NCI-H446 (cell line): ENCODE data around the gene CXorf58.

Experiments used
- DNase-seq, 2 experiments: peaks; one replicate each; lab custom pipeline; 2025; lab: John Stamatoyannopoulos, UW

Gene CXorf58

DNA sequence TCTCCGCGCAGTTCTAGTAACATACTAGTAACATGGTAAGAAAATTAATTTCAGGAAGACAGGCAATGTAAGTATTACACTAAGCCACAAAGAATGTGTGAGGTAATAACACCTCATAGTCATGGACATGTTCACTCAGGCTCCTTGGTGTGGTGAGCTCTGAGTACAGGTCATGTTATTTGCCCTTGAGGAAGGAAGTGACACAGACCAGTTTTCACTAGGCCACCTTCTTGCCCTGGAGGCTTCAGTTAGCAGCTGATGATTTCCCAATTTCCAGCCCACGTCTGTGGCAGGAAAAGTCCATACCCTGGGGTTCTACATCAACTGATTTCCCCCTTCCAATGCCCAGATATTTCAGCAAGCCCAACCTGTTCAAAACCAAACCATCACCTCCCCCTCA, 6.7 kb upstream of the CXorf58 start:
- no peak for DNase-seq

DNA sequence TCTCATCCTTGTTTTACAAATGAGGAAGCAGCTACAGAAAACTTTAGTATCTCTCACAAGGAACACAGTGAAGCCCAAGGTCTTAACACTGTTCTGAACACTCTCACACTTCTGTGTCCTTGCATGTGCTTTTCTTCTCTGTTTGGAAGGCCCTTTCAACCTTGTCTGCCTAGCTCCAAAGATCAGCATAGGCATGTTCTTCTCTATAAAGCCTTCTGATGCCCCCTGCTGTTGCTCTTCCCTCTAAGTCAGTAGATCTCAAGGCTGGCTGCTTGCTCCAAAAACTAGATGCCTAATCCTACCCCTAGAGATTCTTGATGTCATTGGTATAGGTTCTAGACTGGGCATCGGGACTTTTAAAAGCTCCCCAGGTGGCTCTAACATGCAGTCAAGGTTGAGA, 6.0 kb upstream of the CXorf58 start:
- DNase-seq: peak; percentile 38 to 55

DNA sequence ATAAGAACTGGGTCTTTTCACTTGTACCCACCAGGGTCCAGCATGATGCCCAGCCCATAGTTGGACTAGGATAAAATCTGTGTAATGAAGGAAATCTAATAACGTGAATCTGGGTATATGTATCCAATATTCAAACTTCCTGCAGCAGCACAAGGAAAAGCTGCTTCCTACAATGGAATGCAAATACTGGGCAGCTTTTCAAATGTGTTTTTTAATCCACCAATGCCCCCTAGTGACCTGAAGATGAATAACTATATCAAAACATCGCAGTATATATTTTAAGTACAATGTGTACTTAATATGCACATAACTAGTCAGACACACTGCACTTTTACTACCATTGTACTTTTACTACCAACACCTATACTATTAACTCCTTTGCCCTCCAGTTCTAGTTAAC, 5.4 kb upstream of the CXorf58 start:
- DNase-seq: peak; percentile 3 to 59

DNA sequence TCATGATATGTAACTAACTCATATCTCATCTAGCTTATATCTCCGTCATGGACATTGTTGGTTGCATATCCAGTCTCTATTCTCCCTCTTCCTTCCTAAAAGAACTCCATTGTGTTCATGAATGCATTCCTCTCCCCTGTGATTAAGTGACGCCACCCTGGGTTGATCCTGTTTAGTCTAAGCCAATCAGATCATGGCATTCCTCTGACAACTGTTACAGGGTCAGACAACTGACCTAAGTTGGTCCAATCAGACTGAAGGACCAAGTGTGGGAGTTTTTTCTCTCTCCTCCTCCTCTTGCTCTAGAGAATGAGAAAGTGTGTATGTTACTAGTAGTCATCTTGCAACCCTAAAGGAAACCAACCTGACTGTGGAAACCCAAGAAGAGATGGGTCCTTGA, 3.7 kb upstream of the CXorf58 start:
- DNase-seq: no peak

- no peak for DNase-seq
These were observed 702 bp upstream of the CXorf58 start for GRCh38 chrX:23907111-23907497.

GRCh38 chrX:23908219-23909004, 606 bp downstream of the CXorf58 start:
- no peak for DNase-seq

- DNase-seq: no peak
These were observed 3.5 kb downstream of the CXorf58 start for GRCh38 chrX:23911126-23911835.

DNA sequence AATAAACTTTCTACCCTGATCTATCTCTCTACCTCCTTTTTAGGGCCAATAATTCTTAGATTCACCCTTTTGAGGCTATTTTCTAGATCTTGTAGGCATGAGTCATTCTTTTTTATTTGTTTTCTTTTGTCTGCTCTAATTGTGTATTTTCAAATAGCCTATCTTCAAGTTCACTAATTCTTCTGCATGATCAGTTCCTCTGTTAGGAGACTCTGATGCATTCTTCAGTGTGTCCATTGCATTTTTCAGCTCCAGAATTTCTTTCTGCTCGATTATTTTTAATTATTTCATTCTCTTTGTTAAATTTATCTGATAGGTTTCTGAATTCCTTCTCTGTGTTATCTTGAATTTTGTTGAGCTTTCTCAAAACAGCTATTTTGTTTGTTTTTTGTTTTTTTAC, 11.3 kb downstream of the CXorf58 start:
- no peak for DNase-seq

- DNase-seq: peak in 1 of 2 experiments; percentile 6
These were observed 12.0 kb downstream of the CXorf58 start for GRCh38 chrX:23919706-23920320.

DNA sequence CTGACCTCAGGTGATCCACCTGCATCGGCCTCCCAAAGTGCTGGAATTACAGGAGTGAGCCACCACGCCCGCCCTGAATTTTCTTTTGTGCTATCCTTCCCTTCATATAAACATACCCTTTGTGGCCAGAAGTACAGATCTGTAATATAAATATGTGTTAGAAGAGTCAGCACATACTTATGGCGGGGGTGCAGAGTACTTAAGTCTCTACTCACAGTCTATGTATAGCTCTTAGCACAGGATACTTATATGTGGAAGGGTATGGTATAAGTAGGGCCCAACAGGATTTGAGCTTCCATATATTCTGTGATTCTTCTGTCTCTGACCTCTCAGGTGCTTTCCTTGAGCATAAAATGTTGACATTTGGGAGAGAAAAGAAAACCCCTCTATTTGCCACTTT, 18.2 kb downstream of the CXorf58 start:
- DNase-seq: no peak

DNA sequence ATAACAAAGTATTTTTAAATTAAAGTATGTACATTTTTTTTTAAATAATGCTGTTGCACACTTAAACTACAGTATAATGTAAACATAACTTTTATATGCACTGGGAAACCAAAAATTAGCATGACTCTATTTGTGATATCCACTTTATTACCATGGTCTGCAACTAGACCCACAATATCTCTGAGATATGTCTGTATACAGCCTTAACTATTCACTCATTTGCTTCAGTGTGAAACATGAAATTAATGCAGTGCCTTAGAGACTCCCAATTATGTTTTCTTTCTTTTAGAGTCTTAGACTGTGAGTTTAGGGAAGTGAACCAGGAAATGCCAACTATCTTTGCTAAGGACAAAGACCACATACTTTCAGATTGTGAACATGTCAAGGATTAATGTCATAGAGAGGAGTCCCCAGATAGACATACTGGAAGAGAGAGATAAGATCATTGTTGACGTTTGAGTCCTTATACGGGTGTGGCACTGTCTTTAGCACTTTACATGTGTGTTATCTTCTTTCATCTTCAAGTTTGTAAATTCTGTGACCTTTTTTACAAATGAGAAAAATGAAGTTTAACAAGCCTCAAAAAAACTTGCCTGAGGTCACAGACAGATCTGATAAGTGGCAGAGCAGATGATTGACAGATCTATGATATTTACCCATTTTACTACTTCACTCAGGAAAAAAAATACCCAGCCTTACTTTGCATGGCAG, 23.2 kb downstream of the CXorf58 start:
- DNase-seq: no peak

DNA sequence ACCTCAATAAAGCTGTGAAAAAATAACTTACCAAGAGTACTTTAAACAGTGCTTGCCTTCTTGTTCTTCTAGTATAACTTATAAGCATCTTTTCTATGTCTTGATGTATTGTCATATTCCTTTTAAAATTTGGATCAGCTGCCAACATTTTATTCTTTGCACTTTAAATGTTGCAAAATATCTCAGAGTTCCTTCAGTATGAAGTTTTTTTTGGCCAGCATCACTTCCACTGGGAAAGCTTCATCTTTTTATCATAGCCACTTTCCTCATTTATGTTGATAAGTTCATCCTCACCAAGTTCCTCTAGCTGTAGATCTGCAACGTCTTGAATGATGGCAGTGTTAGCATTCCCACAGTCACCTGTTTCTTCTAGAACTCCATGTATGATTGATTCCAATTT, 24.2 kb downstream of the CXorf58 start:
- no peak for DNase-seq

GRCh38 chrX:23935106-23935505, 27.3 kb downstream of the CXorf58 start:
- DNase-seq: no peak

DNA sequence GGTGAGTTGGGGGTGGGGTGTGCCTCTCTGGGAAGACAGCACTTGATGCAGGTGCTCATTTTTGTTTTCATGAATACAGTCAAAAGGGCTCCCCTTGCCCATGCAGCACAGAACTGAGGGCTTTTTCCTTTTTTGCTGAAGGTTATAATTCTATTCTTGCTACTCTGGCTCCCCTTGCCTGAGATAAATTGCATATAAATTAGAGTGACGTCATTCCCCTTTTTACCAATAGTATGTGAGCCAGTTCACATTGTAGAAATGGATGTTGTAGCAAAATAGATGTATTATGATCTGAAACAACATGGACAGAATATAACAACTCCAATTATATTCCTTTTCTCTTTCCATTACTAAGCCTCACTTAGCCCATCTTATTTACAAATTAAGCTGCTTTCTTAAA, 28.4 kb downstream of the CXorf58 start:
- DNase-seq: no peak

DNA sequence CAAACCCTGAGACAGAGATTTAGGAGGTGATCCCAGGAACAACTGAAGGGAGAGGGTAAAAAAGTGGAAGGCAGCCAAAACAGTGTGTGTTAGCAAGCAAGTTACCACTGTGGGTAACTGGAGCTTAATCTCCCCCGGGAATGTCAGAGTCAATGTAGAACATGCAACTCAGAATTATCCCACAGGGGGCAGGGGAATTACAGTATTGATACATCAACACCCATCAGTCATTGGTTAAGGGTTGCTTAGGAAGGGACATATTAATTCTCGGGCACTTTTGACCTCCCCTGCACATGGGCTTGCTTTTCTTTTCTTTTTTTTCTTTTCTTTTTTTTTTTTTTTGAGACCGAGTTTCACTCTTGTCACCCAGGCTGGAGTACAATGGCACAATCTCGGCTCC, 29.3 kb downstream of the CXorf58 start:
- DNase-seq: no peak

- DNase-seq: no peak
These were observed 30.9 kb downstream of the CXorf58 start for GRCh38 chrX:23938690-23939089.

DNA sequence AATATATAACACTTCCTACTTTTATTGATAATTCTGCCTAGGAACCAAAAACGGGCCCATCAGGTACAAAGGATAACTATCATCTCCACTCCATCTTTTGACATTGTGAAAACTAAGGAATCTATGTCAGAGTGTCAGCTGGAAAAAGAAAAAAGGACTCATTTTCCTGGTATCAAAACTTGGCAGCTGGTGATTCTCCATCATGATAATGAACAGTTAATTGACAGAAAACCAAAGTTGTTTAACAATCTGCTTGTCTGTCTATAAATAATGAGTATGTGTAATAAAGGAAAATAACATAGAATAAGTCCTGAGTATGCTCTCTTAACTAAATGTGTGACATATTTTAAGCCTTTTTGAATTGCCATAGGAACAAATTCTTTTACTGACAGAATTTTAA, 31.4 kb downstream of the CXorf58 start:
- DNase-seq: no peak

DNA sequence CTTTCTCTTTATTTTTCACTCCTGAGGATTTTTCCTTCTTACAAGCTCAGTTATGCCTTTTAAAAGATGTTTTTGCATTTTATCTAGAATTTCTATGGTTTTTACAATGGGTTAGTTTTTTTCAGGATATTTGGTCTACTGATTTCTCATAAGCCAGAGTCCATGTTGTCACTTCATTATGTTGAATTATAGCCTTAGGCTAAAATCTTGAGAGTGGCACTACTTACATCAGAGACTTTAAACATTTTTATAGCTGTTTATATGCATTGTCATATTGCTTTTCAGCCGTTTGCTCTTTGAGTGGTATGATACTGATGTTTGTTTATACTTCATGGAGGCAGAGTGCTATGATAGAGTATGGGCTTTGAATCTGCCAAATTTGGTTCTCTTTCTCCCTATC, 36.4 kb downstream of the CXorf58 start:
- DNase-seq: no peak

- DNase-seq: no peak
These were observed 37.4 kb downstream of the CXorf58 start for GRCh38 chrX:23945206-23945605.

- DNase-seq: no peak
These were observed 44.6 kb downstream of the CXorf58 start for GRCh38 chrX:23952391-23952790.

DNA sequence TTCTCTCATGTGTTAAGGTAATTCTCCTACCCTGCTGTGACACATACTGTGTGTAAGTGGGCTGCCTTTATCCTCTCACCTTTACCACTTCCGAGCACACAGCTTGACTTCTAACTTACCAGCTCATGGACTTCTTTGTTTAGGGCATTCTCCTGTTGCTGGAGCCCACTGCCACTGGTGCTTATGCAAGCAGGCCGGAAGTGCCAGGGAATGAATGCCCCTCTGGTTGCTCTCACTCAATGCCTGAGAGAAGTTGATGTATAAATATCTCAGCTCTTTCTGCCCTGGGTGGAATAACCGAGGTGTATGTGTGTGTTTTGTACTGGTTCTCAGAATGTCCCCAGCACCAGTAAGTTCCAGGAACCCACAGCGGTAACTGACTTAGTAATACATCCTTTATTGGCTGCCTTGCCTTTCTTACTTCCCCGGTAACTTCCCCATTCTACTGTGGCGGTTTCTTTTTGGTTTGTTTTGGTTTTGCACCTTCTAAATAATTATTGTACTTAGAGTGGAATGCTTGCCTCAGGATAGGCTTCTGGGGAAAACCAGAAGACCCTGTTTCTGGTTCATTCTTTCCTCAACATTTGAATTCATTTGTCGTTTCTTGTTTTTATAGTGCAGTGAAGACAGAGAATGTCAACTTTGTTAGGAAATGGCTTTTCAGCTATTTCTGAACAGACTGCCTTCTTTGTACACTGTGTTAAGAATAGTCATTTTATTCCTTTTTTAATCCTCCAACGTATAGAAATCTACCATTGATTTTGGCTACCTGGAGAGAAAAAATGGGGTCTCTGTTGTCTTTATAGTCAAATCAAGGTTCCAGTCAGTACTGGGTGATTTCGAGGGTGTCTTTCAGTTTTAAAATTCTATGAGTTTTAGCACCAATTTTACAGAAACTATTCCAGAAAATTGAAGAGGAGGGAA, 45.4 kb downstream of the CXorf58 start:
- DNase-seq: no peak

DNA sequence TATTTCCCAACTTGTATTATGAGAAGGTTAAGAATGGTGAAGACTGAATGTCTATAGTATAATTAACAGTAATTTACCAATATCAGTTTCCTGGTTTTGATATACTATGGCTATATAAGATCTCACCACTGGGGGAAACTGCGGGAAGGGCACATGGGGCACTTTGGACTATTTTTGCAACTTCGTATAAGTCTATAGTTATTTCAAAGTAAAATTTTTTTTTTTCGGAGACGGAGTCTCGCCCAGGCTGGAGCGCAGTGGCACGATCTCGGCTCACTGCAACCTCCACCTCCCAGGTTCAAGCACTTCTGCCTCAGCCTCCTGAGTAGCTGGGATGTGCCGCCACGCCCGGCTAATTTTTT, 46.1 kb downstream of the CXorf58 start:
- DNase-seq: no peak
